Gastroesophageal sphincter (tissue), 4 donors: ENCODE results near the gene SUN3. TPM values are rescaled to one million over a fixed set of nuclear protein-coding genes. Genes with fewer than 3 reads are reported as not detected.

Experiments used
- ATAC-seq: fragments of 150-250 bp; one replicate; pipeline ENCODE4 v1.9.1; 2016; ENCODE audit warnings: mild to moderate bottlenecking, moderate library complexity
- H3K27ac ChIP-seq, 4 donors: fragments of 200-600 bp; sonication (generic) in 3 of 4; 1 replicate in 3 of 4; 2 replicates in 1 of 4; pipeline ENCODE4 v1.5.1; 2016 to 2019
- H3K27me3 ChIP-seq: fragments of 200-600 bp; sonication (generic); one replicate; pipeline ENCODE4 v1.5.1; 2019
- H3K36me3 ChIP-seq, 2 donors: fragments of 200-600 bp; sonication (generic); one replicate each; pipeline ENCODE4 v1.5.1; 2019; ENCODE audit warnings: control low read depth in 1 of 2
- H3K4me1 ChIP-seq, 3 donors: fragments of 200-600 bp; sonication (generic); 1 replicate in 2 of 3; 2 replicates in 1 of 3; pipeline ENCODE4 v1.5.1; 2016 to 2019; ENCODE audit warnings: control low read depth in 2 of 3
- H3K4me3 ChIP-seq, 2 donors: fragments of 200-600 bp; sonication (generic); one replicate each; pipeline ENCODE4 v1.5.1; 2019; ENCODE audit warnings: mild to moderate bottlenecking in 1 of 2, moderate library complexity in 1 of 2
- H3K9me3 ChIP-seq, 3 donors: fragments of 200-600 bp; sonication (generic); one replicate each; pipeline ENCODE4 v1.5.1; 2017 to 2019; ENCODE audit warnings: control low read depth in 2 of 3
- CTCF ChIP-seq, 4 experiments: fragments of 200-600 bp in 2 of 4; fragments of 450-650 bp in 2 of 4; sonication (generic) in 1 of 4; IDR thresholded peaks; one replicate each; pipeline ENCODE4 v1.5.1; 2017 to 2019; ENCODE audit warnings: antibody characterized with exemption in 4 of 4, mild to moderate bottlenecking in 2 of 4, moderate library complexity in 2 of 4
- EP300 ChIP-seq: sonication (generic); formaldehyde crosslinking; IDR thresholded peaks from one replicate; pipeline ENCODE4 v1.6.1; 2017; ENCODE audit warnings: antibody characterized with exemption, mild to moderate bottlenecking
- POLR2A ChIP-seq, 2 donors: fragments of 450-650 bp; IDR thresholded peaks; one replicate each; pipeline ENCODE4 v1.6.1; 2017; ENCODE audit warnings: antibody characterized with exemption in 2 of 2, mild to moderate bottlenecking in 2 of 2, moderate library complexity in 1 of 2
- POLR2AphosphoS5 ChIP-seq: sonication (generic); formaldehyde crosslinking; IDR thresholded peaks from one replicate; pipeline ENCODE4 v1.6.1; 2017; ENCODE audit warnings: antibody characterized with exemption
- WGBS, 2 donors: methylation state at CpG; one replicate each; pipeline ENCODE4 v1.1.5; 2018; ENCODE audit warnings: low coverage in 1 of 2; 5-methylcytosine and 5-hydroxymethylcytosine counted together
- total RNA-seq, 4 donors: library from RNA; depleted of rRNA; stranded (reverse); fragments of >200 nt; gene quantifications; one replicate each; pipeline ENCODE4 v1.1.0, GENCODE V29; 2016

Gene SUN3
- total RNA-seq, 4 donors from 2014 or later = not detected

DNA sequence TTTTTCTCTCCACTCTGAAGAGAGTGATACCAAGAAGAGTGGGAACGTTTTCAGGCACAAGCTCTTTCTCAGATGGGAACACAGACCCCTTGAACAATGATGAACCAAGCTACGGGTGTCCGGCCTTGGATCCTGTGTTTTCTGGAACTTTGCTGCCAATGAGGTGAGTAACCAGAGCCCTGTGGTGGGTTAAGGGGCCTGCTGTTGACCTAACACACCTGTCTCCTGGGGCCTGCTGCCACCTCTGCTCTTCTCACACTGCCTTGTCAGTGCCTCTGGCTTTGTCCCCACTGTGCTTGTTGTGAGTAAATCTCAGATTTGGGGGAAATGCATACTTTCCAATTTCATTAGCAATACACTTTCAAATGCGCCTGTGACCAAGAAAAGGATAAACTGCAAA is 79.2 kb downstream of the SUN3 start:
- Histone ChIP-seq H3K27ac (no peak overlapping the region), H3K4me1 (no peaks in the 10 kb centered on the region), H3K36me3 (peaks cover 0 to 15% of the 10 kb centered on the region in 2 donors), H3K9me3 (no peaks in the 10 kb centered on the region), H3K4me3 (no peak overlapping the region), H3K27me3 (no peaks in the 10 kb centered on the region)
- WGBS, 2 donors = 78 to 80% methylated on average over 4 of the region's 4 CpGs
- no peak for TF ChIP-seq POLR2A (IDR thresholded peaks at IDR 0.05)
- no peak for TF ChIP-seq CTCF (IDR thresholded peaks at IDR 0.05)
- no peak for TF ChIP-seq EP300
- TF ChIP-seq POLR2AphosphoS5 = no peak
- ATAC-seq = no peak

- H3K27me3 ChIP-seq = no peaks in the 10 kb centered on the region
- H3K36me3 ChIP-seq = peaks cover 0 to under 1% of the 10 kb centered on the region in 2 donors
- no peak within 1 kb of the TSS for H3K4me3 ChIP-seq
- H3K27ac ChIP-seq = peak within 1 kb of the TSS in 3 of 4 donors; percentile 34 to 61 (median 56)
- no peak for ATAC-seq
- TF ChIP-seq EP300 (no peak), CTCF (IDR thresholded peaks at IDR 0.05) (no peak), POLR2A (IDR thresholded peaks at IDR 0.05) (no peak), POLR2AphosphoS5 (no peak)
- H3K4me1 ChIP-seq = no peaks in the 10 kb centered on the region
- H3K9me3 ChIP-seq = no peaks in the 10 kb centered on the region
- 83 to 100% methylated on average over 1 to 6 of the region's 7 CpGs for WGBS, 2 donors
Observed at GRCh38 chr7:47948141-47948790, 80.6 kb downstream of the SUN3 start, which contains the start of gene PKD1L1. Gene PKD1L1 (minus strand): TSS chr7:47948466. CDS start chr7:47948440, 26 bp downstream.

DNA sequence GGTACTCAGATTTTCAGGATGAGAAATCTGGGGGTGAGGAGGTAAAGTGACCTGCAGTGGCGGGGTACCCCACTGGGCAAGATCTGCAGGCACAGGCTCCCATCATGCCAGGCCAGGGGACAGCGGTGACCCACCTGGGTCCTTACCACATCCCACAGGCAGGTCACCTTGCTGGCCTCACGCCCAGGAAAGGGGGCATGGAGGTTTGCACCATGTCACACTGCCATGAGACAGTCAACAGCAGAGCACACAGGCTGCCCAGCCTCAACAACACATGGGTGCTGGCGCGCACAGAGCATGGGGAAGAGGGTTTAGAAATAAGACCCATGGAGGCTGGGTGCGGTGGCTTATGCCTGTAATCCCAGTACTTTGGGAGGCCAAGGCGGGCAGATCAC is 81.6 kb downstream of the SUN3 start:
- H3K36me3 ChIP-seq = no peaks in the 10 kb centered on the region
- TF ChIP-seq POLR2AphosphoS5 (no peak), EP300 (no peak)
- WGBS, 2 donors = 92% methylated on average over 5 of the region's 7 CpGs; no CpG with 5 or more reads in 1 of the 2 donors
- H3K27me3 ChIP-seq = no peaks in the 10 kb centered on the region
- H3K4me1 ChIP-seq = no peaks in the 10 kb centered on the region
- no peak for ATAC-seq
- H3K27ac ChIP-seq = peak overlapping the region in 3 of 4 donors; percentile 34 to 61 (median 56)
- H3K9me3 ChIP-seq = no peaks in the 10 kb centered on the region
- no peak overlapping the region for H3K4me3 ChIP-seq

DNA sequence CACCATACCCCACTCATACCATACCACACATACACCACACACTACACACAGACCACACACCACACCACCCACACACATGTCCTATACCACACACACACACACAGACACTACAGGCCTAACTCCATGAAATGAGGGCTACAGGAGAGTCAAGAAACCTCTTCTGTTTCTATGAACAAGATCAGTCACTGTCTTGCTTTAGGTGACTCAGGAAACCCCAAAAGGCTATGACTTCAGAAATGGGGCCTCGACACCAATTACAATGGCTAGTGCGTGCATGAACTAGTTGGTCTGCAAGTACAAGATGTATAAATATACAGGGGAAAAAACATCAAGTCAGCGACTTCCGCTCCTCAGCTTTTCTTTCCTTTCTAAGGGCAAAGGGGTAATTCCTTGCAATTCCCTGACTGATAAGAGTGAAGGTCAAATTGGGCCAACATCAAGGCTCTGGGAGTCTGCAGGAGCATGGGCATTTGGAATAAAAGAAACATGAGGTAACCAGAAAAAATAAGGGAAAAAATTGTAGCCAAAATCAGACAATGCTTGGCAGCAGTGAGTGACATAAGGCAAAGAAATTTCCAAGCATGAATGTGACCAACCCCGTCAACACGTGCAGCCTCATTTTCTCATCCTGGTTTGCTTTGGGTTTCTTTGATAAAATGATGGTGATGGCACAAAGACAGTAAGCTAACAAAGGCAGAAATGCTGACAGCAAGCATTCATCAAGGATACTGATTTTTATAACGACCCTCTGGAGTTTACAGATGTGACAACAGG is 82.1 kb downstream of the SUN3 start:
- WGBS, 2 donors = 68 to 76% methylated on average over 7 of the region's 7 CpGs
- H3K9me3 ChIP-seq = no peaks in the 10 kb centered on the region
- no peaks in the 10 kb centered on the region for H3K4me1 ChIP-seq
- ATAC-seq = no peak
- H3K36me3 ChIP-seq = no peaks in the 10 kb centered on the region
- H3K4me3 ChIP-seq = no peak overlapping the region
- TF ChIP-seq POLR2A (IDR thresholded peaks at IDR 0.05) = no peak
- no peak for TF ChIP-seq POLR2AphosphoS5
- TF ChIP-seq CTCF (IDR thresholded peaks at IDR 0.05) = no peak
- no peak for TF ChIP-seq EP300
- H3K27ac ChIP-seq = peak overlapping the region in 3 of 4 donors; percentile 42 to 61 (median 56)
- no peaks in the 10 kb centered on the region for H3K27me3 ChIP-seq

GRCh38 chr7:47945261-47946015 is 83.5 kb downstream of the SUN3 start:
- H3K4me3 ChIP-seq = no peak overlapping the region
- no peak for ATAC-seq
- H3K27ac ChIP-seq = peak overlapping the region in 2 of 4 donors; percentile 41 to 42

More at GRCh38 chr7:47945261-47946015, 83.5 kb downstream of the SUN3 start:
- H3K36me3 ChIP-seq = no peaks in the 10 kb centered on the region
- H3K27me3 ChIP-seq = no peaks in the 10 kb centered on the region
- WGBS, 2 donors = 20 to 38% methylated on average over 2 to 7 of the region's 8 CpGs
- peaks cover 0 to 7% (median 5%) of the 10 kb centered on the region in 3 donors for H3K4me1 ChIP-seq
- TF ChIP-seq POLR2AphosphoS5 (no peak), POLR2A (IDR thresholded peaks at IDR 0.05) (no peak), CTCF (IDR thresholded peaks at IDR 0.05) (peak; percentile 58 to 77 (median 72)), EP300 (no peak)
- no peaks in the 10 kb centered on the region for H3K9me3 ChIP-seq
